Fibroblast of pulmonary artery (primary cell): ENCODE results near the gene TMEM9B.

ENCODE experiments used
- DNase-seq: peaks from one replicate; pipeline ENCODE4 v3.0.0-alpha.2; 2010; ENCODE audit warnings: low read depth
- H3K4me3 ChIP-seq: replicated peaks from 2 replicates; pipeline ENCODE4 v1.5.1; 2011; ENCODE audit warnings: low read depth, mild to moderate bottlenecking, control low read depth, low read length, moderate library complexity
- TF ChIP-seq, protein P1 (sequence below): IDR thresholded peaks from 2 replicates; pipeline ENCODE4 v1.5.1; 2011; ENCODE audit warnings: mild to moderate bottlenecking, control low read depth, low read length, inconsistent platforms; ENCODE audit errors: missing control alignments

Gene TMEM9B

DNA sequence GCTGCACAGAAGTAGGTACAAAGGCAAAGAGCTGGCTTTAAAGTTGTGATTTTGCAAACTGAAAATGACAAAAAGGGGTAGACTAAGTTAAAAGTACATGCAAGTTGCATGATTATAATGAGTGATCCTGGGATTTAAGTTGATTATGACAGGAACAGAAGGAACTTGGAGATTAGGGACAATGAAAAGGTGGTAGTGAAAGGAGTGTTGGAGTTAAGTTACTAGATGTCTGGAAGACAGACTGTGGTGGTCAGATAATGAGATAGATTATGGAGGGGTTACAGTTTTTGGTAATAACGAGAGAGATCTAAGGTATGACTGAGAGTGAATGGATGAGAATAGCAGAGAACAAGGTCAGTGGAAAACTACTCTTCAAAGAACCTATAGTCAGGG, 7.7 kb upstream of the TMEM9B start:
- no peak overlapping the region for H3K4me3 ChIP-seq
- TF ChIP-seq, protein P1, sequence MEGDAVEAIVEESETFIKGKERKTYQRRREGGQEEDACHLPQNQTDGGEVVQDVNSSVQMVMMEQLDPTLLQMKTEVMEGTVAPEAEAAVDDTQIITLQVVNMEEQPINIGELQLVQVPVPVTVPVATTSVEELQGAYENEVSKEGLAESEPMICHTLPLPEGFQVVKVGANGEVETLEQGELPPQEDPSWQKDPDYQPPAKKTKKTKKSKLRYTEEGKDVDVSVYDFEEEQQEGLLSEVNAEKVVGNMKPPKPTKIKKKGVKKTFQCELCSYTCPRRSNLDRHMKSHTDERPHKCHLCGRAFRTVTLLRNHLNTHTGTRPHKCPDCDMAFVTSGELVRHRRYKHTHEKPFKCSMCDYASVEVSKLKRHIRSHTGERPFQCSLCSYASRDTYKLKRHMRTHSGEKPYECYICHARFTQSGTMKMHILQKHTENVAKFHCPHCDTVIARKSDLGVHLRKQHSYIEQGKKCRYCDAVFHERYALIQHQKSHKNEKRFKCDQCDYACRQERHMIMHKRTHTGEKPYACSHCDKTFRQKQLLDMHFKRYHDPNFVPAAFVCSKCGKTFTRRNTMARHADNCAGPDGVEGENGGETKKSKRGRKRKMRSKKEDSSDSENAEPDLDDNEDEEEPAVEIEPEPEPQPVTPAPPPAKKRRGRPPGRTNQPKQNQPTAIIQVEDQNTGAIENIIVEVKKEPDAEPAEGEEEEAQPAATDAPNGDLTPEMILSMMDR: no peak
- no peak for DNase-seq

DNA sequence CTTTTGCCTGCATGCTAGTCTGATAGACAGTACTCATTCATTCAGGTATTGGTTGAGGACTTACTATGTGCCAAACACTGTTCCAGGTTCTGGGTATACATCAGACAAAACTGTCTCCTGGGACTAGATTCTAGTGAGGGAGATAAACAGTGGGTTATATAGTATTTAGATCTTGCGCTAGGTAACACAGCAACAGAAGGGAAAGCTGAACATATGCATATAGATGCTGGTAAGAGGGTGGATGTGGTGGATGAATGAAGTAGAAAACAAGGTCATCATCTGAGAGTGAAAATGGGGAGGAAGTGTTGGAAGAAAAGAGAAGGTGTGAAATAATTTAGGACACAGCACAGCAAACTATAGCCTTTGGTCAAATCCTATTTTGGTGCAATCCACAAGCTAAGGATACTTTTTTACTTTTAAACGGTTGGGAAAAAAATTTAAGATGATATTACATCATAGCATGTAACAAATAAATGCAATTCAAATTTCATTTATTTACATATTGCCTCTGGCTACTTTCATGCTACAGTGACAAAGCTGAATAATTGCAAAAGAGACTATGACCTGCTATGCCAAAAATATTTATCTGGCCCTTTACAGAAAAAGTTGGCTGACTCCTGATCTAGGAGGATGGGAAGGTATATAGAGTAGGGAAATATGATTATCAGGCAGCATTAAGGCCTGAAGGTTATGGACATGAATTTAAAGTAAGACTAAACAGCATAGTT, 7.1 kb upstream of the TMEM9B start:
- DNase-seq: no peak
- TF ChIP-seq, protein P1: no peak
- no peak overlapping the region for H3K4me3 ChIP-seq

DNA sequence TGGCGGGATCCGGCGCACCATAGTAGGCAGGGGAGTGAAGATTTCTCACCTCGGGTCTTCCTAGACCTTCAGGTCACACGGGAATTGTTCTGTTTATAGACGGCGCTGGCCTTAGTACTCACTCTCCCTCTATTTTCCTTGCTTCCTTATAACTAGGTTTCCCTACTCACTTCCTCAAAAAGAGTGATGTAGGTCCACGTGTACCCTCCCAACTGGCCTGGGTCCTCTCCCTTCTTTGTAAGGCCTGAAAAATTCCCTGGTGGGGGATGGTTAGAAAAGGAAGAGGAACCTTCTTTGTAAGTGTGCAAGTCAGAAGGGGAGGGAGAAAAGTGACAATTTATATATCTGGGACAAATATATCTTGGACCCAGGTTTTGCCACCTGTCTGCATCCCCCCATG, 2.9 kb upstream of the TMEM9B start:
- DNase-seq: no peak
- no peak overlapping the region for H3K4me3 ChIP-seq
- TF ChIP-seq, protein P1: no peak

DNA sequence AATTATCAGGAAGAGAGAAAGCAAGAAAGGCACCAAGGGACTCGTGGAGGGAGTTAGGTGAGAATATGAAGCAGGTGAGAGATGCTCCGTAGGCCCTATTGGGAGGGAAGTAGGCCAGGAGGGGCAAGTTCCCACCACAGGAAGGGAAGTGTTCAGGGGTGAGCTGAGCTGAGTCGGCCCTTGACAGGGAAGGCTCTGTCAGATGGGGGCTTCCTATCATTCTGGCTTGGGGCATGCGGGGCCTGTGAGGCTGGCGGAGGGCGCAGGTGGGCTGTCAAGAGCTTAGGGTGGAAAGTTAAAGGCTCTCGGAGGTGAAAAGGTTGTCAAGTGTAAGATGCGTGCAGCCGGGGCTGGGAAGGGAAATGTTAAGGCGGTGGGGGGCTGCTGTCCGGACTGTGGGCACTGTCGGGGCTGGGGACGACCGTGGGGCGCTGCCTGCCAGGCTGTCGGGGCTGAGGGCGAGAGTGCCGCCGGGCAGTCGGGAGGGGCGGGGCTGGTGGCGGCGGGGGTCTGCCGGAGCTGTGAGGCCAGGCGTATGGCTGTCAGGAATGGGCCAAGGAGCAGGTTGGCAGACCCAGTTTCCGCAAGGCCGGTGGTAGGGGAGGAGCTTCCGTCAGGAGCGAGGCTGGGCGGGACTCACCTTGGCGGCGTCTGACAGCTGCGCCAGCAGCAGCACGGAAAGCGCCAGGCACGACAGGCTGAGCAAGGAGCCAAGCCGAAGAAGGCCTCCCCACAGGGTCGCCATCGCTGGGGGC, 496 bp downstream of the TMEM9B start:
- TF ChIP-seq, protein P1: no peak
- DNase-seq: peak; percentile 63
- H3K4me3 ChIP-seq: peak overlapping the region; percentile 90

DNA sequence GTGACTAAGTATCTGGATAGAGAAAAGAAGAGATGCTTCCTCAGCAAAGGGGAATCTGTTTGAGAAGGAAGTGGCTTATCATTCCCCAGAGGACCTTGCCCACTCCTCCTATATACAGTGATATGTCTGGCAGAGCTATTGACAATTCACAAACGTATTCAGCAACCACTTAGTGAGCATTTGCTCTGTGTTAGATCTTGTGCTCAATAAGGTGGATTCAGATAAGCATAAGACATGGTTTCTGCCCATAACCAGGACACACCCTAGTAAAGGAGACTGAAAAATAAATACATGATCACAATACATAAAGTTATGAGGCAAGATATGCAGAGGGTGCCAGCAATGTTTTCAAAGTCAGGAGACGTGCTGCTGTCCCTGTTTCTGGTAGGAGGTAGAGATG, 1.4 kb downstream of the TMEM9B start:
- TF ChIP-seq, protein P1: no peak
- peak overlapping the region; percentile 90 for H3K4me3 ChIP-seq
- DNase-seq: no peak

DNA sequence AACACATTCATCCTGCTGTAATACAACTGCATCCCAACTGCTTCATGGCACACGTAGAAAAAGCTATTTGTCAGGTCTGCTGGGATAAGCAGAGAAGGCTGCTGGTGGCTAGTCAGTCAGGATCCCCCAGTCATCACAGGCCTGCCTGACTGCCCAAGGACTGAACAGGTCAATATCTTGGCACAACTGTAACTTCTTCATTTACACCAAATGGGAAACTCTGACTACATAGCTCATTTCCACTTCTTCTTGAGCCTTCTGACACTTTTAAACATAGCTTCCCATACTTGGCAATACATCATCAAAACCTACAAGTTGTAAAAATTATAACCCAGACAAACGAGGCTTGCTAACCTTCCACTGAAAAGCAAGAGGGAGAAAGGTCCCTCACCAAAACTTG, 2.8 kb downstream of the TMEM9B start:
- TF ChIP-seq, protein P1: no peak
- H3K4me3 ChIP-seq: no peak overlapping the region
- DNase-seq: no peak
